IPS-NIHi11 (cell line): ENCODE data around the gene CMIP.

Experiments used
- DNase-seq: peaks from one replicate; pipeline ENCODE4 v3.0.0; 2012; ENCODE audit warnings: mixed read lengths, low spot score

The CMIP gene

DNA sequence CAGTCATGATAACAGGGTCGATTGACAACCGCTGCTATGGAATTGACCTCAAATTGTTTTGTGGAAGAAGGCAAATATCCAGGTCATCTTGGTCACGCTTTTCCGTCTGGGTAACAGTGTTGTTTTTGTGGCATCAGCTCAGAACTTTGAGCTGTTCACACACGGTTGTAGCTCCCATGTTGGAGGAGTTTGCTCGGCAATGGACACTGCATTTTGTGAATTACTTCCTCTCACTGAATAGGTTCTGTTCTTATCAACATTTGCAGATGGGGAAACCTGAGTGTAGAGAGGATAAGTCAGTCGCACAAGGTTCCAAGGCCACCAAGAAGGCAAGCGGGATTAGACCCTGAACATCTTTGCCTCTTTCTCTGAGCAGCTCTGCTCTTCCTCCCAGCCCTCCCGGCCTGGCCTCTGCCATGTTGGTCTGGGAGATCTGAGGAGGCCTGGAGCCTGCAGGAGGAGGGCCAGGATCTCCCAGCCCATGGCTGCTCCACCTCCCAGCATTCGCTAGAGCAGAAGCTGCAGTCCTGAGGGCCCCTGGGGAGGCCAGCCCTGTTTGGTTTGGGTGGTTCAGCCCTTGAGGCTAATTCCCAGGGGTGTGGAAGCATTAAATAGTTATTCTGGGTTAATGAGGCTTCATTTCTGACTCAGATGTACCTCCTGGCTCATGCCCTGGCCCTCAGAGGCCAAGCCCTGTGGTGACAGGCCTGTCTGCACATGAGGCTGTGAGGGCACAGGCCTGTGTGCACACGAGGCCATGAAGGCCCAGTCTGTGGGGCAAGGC is 180.3 kb downstream of the CMIP start:
- DNase-seq = no peak

DNA sequence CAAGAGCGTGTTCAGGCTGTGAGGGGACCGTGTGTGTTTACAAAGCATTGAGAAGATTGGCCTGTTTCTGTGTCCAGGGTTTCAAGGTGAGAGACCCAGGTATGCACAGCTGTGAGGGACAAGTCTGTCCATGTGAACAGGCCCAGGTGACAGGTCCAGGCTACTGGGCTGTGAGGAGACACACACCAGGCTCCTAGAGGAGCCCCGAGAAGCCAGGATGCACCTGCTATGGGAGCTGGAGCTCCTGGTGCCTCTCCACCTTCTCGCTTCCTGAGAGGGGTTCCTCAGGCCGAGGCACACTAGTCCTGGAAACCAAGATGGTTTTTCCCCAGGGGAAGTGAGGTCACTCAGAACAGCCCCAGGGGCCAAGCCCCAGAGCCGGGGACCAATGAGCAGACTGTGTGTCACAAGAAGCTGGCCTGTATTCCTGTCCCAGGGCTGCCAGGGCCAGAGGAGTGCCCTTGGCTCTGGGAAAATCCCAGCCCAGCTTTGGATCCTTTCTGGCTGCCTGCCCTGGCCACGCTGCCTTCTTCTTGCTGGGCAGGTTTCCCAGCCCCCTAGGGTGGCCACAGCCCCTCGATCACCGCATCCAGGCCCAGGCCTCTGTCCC is 181.0 kb downstream of the CMIP start:
- no peak for DNase-seq

DNA sequence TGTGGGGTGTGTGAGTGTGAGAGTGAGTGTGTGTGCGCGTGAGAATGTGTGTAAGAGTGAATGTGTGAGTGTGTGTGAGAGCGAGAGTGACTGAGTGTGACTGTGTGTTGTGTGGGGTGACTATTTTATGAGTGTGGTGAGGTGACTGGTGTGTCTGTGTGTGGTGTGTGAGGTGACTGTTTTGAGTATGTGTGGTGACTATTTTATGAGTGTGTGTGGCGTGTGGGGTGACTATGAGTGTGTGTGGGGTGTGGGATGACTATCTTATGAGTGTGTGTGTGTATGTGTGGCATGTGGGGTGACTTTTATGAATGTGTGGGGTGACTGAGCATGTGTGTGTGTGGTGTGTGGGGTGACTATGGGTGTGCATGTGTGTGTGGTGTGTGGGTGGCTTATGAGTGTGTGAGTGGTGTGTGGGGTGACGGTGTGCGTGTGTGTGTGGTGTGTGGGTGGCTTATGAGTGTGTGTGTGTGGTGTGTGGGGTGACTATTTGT is 181.6 kb downstream of the CMIP start:
- no peak for DNase-seq

DNA sequence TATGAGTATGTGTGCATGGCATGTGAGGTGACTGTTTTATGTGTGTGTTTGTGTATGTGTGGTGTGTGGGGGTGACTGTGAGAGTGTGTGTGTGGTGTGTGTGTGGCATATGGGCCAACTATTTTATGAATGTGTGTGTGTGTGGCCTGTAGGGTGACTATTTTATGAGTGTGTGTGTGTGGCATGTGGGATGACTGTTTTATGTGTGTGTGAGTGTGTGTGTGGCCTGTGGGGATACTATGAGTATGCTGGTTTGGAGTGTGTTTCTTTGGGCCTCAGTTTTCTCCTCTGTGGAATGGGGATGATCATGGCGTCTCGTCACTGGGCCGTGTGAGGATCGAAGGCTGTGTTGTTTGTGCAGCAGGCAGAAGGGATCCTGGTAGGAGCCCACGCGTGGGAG is 182.4 kb downstream of the CMIP start:
- DNase-seq = no peak

DNA sequence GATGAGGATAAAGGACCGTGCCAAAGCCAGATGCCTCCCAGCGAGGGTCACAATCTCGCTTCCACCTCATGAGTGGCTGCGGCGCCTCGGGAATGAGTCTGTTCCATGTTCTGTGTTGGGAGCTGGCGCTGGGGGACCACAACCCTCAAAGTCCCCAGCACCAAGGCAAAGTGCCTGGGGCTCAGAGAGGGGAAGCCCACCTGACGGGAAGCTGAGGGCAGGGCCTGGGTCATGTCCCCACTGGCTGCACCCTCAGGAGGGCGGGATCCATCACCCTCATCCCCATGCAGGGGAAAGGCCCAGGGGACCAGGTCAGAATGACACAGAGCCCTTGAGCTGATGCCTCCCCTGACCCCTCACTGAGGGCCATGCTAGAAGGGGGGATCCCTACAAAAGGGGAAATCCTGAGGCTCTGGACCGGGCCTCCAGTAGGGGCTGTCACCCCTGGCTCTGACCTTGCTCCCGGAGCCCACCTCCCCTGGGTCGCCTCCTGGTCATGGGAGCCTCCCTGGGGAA is 183.2 kb downstream of the CMIP start:
- DNase-seq = no peak

DNA sequence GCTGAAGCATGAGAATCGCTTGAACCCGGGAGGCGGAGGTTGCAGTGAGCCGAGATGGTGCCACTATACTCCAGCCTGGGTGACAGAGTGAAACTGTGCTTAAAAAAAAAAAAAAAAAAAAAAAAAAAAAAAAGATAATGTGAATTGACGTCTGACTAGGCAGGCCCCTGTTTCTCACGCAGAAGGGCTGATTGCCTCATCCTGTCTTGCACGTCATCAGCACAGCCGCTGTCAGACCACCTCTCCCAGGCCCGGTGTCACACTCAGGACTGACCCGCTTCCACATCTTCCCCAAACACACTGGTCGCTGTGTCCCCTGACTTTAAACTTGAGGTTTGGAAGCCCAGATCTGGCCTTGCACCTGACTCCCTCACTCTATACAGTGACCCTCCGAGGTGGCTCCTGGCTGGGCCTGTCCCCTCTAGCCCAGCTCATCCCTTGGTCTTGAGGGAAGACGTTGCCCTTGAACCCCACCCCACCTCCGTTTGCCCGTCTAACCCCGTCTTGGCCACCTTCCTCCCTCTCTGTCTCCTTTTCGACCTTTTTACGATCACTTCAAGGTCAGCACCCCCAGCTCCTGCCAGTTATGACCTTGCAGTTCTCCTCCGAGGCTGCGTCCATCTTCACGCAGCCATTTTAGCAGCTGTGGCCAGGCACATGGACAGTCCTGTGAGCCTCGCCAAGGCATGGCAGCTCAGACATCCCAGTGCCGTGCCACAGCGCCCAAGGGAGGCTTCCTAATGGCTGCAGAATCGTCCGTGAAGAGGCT is 184.6 kb downstream of the CMIP start:
- no peak for DNase-seq

DNA sequence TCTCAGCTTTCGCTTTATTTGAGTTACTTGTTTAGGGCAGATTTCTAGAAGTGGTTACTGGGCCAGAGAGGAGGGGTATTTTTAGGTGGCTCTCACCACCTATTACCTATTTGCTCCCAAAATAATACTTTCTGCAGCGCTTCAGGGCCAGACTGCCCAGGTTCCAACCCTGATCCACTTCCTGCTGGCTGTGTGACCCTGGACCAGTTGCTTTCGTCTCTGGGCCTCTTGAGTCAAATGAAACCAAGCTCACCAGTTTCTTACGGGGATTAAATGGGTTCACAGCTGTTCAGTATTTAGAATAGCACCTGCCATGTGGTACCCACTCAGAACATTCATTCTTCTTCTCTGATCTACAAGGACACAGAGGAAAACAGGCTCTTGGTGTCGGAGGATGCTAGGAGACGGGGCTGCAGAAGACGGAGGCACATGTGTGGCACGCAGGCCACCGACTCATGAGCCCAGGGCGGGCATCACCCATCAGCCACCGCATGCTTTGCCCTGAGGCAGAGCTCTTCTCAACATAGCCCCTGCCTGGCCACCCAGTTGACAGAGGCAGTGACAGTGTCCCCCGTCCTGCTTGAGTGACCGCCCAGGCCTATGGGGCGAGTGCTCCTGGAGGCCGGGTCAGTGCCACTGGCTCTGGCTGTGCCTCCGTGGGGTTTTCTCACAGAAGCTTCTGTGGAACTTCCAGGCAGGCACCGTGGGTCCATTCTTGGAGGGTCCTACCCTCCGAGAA is 185.5 kb downstream of the CMIP start:
- no peak for DNase-seq

DNA sequence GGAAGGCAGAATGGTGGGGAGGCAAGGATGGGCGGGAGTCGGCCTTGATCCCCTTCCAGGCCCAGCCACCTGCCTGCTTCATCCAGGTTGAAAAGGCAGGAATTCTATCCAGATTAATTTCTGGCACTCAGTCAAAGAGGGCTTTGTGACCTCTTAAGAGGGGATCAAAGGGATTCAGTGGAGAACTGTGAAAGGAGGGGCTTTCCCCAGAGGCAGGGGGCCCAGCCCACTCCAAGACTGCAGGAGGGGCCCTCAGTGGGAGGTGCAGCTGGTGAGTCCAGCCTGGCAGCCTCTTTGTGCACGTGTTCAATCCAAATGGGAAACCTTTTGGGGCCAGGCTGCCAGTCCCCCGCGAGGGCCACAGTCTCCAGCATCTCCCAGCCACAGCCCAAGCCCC is 186.0 kb downstream of the CMIP start:
- DNase-seq = peak; percentile 54

DNA sequence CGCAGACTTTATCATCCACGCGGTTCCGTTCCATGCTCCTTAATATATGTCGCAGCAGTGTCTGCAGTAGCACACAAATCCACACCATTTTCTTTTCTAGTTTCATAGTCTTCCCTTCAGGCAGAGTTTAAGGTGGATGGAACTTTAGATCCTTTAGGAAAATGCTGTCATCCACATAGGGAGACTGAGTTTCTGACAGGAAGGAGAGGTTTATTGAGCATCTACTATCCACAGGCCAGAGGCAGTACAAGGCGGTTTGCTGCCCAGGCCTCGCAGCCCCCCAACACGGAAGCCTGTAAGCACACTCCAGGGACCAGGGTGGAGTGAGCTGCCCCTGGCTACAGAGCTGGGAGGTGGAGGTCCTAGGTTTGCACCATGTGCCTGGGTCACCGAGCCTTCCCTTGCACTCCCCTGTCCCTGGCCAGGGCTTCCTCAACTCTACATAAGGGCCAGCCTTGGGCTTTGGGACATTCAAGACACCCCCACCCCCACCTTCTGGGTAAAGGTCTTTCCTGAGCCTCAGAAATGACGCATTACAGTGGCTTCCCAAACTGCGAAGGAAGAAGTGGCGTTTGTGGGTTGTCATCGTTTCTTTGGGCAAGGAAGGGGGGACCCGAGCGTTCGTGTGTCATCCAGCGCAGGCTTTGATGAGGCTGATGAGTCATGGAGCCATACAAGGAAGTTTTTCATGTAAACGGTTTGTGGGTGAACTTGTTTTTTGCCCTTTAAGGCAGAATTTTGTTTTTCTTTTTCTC is 188.0 kb downstream of the CMIP start:
- no peak for DNase-seq

DNA sequence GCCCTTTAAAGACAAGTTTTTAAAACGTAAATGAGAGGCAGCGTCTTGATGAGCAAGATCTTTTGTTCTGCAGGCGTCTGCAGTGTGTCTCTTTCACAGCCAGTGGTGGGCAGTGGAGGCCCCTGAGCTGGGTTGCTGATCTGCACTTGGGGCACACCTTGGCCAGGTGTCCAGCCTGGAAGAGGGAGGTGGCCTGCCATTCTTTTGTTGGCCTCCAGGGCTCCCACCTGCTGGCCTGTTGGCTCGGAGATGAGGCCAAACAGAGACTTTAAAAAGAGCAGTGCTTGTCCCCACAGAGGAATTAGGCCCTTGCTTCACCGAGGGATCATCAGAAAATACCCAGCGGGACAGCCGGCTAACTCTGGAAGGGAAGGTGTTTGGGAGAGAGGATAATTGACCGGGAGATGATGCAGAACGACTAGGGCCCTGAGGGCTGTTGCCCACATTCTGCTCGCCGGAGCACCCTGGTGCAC is 188.6 kb downstream of the CMIP start:
- peak; percentile 60 for DNase-seq

DNA sequence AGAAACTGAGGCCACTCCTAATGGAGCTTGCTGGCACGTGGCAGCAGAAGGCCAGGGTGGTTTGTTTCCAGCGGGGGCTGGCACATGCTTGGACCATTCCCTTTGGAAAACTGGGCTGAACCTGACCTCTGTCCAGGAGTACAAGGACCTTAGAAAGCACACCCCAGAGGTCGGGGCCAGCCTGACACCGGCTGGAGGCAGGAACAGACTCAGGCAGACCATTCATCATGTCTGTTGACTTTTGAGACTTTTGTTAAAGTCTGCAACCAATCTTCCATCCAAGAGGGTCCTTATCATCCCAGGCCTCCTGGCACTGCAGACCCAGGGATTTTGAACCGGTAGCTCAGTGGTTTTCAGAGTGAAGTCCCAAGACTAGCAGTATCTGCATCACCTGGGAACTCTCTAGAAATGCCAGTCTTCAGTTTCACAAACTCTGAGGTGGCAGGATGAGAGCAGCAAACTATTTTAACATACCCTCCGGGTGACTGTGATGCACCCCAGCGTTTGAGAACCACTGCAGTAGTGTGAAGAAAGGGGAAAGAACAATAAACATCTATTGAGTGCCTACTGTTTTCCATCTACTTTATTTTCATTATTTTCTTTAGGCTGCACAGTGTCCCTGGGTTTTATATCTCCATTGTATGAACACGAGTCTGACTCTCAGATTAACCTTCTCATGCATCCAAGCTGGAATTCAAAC is 189.2 kb downstream of the CMIP start:
- DNase-seq = no peak

DNA sequence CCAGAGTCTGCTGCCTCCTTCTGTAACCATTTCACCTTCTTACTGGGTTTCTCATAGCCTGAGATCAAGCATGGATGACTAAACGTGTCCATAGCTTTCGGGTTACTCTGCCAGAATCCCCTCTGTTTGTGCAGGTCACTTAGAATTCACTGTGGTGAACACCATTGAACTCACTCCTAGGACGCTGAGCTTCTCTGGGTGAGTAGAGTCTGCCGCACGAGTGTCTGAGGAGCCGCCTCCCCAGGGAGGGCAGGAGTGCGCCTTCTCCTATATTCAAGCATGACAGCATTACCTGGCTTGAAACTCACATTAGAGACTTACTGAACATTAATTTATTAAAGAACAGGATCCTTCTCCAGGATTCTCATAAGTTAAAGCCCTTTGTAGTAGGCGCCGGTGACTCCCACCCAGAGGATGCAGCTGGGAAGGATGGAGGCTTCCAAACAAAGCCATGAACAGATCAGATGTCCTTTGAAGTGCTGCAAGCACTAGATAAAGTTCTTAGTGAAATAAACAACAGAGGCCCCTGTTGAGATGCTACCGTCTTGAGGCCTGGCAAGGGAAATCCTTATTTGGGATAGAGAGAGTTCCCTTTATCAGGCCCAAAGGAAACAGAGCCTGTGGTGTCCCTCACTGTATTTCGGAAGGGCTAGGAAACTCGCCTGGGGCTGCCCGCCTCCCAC is 189.9 kb downstream of the CMIP start:
- no peak for DNase-seq

DNA sequence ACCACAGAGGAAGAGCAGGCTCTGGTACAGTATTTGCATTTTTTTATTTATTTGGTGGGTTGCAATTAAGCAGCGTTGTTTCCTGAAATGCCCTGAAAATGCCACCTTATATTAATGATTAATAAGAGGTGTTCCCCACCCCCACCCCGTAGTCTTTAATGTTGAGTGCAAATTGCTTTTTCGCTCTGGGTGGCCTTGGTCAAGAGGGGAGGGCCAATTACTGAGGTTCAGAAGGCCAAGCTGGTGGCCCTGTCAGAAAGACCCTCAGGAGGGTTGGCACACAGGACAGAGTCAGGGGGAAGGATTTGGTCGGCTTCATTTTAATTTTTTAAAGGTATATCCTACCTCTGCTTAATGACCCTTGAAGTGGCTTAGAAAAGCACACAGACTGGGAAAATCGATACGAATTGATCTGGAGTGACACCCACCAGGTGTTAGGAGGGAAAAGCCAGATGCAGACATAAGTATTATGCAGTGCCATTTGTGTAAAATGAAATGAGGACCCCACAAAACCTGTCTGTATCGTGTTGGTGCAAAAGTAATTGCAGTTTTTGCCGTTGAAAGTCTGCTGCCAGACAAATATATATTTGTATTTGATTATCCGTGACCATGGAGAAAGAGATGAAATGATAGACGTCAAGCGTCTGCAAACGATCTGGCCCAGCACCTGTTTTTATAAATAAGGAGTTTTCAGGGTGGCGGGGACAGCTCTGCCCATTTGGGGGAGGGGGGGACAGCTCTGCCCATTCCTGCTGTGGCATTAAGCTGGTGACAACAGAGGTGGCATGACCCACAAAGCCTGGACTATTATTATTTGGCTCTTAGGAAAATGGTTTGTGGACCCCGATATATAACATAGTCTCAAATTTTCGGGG is 190.7 kb downstream of the CMIP start:
- no peak for DNase-seq

DNA sequence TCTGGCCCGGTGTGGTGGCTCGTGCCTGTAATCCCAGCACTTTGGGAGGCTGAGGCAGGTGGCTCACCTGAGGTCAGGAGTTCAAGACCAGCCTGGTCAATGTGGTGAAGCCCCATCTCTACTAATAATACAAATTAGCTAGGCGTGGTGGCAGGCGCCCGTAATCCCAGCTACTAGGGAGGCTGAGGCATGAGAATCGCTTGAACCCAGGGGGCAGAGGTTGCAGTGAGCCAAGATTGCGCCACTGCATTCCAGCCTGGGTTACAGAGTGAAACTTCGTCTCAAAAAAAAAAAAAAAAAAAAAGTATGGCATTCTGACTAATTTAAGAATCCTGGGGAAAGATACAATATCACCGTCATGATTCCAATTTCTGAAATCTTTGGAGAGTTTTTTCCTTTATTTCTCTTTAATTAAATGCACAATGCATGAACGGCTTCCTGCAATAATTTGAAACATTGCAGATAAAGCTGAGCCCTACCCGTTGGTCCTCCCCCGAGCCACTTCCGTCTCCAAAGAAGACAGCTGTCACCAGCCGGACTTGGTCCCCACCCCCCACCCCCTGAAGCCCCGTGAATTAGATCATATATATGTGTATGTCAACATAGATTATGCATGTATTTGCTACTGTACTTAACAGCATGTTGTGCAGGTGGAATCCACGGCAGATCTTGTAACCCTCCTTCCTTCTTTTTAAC is 191.8 kb downstream of the CMIP start:
- DNase-seq = no peak

DNA sequence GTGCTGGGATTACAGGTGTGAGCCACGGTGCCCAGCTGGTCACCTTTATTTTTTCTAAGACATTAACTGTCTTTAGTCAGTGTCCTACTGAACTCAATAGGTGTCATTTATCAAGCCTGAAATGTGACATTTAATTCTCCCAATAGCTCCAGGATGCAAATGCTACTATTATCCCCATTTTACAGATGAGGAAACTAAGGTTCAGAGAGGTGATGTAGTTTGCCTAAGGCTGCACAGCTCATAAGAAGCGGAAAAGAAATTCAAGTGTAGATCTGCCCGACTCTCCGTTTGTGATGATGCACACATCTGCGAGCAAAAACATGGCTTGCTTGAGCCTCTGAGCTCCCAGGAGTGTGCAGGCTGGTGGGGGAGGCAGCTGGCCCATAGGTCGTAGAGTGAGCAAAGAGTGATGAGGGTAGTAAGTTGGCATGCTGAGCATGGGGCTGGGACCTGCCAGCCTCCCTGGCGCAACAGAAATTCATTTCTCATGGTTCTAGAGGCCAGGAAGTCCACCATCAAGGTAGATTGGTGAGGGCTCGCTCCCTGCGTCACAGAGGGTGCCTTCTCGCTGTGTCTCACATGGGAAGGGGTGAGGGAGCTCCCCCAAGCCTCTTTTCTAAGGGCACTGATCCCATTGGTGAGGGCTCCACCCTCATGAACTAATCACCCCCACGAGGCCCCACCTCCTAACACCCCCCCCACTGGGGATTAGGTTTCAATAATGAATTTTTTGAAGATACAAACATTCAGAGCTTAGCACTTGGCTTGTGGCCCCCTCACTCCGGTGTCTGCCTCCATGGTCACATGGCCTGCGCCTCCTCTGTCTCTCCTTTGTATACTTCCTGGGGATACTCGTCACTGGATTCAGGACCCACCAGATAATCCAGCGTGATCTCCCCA is 193.0 kb downstream of the CMIP start:
- DNase-seq = no peak

DNA sequence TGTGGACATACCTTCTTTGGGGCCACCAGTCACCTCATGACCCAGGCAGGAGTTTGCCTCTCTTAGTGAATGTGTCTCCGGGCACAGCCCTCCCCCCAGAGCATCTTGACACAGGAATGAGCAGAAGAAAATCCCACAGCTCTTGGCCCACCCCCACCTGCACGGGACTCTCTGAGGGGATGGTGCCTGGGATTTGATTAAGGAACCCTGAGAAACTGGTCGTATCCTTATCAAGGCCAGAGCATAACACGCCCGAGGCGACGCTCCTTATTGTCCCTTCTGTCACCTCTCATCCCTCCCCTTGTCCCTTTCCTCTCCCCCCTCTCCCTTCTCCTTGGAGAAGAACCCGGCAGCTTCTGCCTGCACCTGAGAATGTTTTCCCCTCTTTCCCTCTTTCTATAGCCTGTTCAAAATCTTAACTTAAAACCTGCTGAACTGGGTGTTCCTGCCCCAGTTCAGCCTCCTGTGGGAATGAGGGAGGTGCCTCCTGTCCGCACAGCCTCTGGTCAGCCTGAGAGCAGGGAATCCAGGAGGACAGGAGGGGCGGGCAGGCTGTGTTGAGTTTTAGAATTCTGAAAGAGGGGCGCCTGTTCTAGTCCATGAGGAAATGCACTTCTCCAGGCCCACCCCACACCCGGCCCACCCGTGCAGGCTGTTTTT is 193.8 kb downstream of the CMIP start:
- no peak for DNase-seq

DNA sequence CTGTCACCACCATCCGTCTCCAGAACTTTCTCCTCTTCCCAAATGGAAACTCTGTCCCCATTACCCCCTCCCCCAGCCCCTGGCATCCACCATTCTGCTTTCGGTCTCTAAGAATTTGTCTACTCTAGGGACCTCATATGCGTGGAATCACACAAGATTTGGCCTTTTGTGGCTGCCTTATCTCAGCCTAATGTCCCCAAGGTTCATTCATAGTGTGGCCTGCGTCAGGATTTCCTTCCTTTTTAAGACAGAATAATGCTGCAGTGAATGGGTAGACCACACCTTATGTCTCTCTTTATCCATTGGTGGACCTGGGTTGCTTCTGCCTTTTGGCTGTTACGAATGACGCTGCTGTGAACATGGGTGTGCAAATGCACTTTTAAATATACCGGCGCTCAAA is 194.7 kb downstream of the CMIP start:
- DNase-seq = no peak
